ENCODE data around the gene RNU6-9. TPM values are rescaled to one million over a fixed set of nuclear protein-coding genes. Genes with fewer than 3 reads are reported as not detected.

Gene RNU6-9
- total RNA-seq, 4 donors from 2014 or later, result not detected

DNA sequence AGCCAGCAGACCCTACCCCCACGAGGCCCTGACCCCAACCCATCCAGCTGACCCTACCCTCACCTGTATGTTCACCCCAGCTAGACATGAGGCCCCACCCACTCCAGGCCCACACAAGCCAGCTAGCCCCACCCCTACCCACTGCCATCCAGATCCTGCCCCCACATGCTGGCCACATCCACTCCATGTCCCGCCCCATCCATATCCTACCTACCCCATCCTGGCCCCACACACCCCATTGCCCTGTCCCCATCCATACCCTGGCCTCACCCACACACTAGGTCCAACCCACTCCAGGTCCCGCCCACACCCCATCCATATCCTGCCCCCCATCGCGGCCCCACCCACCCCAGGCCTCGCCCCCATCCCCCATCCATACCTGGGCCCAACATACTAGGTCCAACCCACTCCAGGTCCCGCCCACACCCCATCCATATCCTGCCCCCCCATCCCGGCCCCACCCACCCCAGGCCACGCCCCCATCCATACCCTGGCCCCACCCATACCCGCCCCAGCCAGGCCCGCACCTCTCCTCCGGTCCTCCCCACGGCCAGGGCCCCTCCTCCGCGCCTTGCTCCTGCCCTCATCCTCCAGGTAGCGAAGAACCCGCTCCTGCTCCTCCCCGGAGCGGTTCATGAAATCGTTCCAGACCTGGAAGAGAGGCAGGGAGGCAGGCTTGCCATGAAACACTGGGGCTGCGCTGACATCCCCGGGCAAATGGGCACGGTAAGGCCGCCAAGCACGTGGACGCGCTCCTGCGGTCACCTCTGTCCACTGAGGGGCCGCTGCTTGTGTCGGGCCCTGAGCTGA is 7.2 kb downstream of the RNU6-9 start:
- DNase-seq, result no peak
- H3K36me3 ChIP-seq, result peaks cover 0 to 3% of the 10 kb centered on the region in 2 donors
- TF ChIP-seq, protein P1, sequence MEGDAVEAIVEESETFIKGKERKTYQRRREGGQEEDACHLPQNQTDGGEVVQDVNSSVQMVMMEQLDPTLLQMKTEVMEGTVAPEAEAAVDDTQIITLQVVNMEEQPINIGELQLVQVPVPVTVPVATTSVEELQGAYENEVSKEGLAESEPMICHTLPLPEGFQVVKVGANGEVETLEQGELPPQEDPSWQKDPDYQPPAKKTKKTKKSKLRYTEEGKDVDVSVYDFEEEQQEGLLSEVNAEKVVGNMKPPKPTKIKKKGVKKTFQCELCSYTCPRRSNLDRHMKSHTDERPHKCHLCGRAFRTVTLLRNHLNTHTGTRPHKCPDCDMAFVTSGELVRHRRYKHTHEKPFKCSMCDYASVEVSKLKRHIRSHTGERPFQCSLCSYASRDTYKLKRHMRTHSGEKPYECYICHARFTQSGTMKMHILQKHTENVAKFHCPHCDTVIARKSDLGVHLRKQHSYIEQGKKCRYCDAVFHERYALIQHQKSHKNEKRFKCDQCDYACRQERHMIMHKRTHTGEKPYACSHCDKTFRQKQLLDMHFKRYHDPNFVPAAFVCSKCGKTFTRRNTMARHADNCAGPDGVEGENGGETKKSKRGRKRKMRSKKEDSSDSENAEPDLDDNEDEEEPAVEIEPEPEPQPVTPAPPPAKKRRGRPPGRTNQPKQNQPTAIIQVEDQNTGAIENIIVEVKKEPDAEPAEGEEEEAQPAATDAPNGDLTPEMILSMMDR (IDR thresholded peaks at IDR 0.05), result no peak
- TF ChIP-seq POLR2A (IDR thresholded peaks at IDR 0.05), result no peak
- no peak overlapping the region for H3K4me3 ChIP-seq (replicated peaks in 1 of 3)
- no peaks in the 10 kb centered on the region for H3K9me3 ChIP-seq
- H3K27me3 ChIP-seq, result no peaks in the 10 kb centered on the region
- H3K4me1 ChIP-seq, result peaks cover 0 to 15% of the 10 kb centered on the region in 2 donors
- no peak overlapping the region for H3K27ac ChIP-seq
- intact Hi-C loops (cut with DNase I), result no loop called here
- WGBS, 2 donors, result 87 to 93% methylated on average over 15 to 21 of the region's 30 CpGs

DNA sequence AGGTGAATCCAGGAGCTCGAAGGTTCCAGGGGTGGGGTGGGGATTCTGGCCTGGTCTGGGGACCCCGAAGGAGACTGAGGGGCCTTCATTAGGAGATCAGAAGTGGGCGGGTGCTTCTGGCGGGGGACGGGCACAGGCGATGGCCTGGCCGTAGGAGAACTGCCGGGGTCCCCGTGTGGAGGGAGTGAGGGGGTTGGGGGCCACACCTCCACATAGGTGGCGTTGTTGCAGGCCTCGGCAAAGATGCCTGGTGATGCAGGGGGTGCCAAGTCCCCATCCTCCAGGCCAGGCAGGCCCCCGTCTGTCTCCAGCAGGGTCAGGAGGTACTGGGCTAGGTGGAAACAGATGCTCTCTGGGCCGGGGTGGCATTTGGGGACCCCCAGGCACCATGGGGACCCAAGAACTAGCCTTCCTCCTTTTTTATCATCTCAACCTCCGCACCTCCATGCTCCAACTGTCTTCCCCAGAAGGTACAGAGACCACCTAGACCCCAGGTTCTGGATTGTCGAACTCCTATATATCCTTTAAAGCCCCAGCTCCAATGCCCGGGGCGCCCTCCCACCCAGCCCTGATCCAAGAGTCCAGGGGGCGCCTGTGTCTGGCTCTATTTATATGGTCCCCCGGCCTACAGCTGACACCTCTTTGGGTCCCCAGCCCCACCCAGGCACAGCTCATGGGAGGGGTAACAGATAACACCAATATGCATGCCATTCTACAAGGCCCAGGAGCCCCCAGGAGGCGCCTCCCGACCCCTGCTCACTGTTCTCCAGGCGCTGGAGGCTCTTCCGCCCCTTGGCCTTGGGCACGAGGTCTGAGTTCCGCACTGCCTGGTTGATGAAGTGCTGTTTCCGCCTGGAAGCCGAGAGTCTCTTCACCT is 8.2 kb downstream of the RNU6-9 start:
- 92 to 96% methylated on average over 25 to 26 of the region's 27 CpGs for WGBS, 2 donors
- no peaks in the 10 kb centered on the region for H3K27me3 ChIP-seq
- TF ChIP-seq, protein P1 (IDR thresholded peaks at IDR 0.05), result no peak
- TF ChIP-seq POLR2A (IDR thresholded peaks at IDR 0.05), result no peak

DNA sequence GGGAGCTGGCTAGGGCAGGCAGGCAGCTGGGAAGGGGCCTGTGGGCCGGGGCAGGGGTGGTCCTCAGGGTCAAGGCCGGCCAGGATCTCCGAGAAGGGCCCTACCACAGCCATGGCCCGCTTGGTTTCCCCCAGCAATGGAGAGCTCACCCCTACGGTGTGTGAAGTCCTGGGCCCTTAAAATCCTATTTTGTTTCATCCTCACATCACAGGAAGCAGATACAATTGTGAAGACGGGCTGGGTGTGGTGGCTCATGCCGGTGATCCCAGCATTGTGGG is 8.7 kb downstream of the RNU6-9 start:
- intact Hi-C loops (cut with DNase I), result no loop called here
- H3K9me3 ChIP-seq, result no peaks in the 10 kb centered on the region
- H3K27ac ChIP-seq, result no peak overlapping the region
- H3K4me3 ChIP-seq (replicated peaks in 1 of 3), result no peak overlapping the region
- no peak for TF ChIP-seq POLR2A (IDR thresholded peaks at IDR 0.05)
- peaks cover 0 to 15% of the 10 kb centered on the region in 2 donors for H3K4me1 ChIP-seq
- DNase-seq, result no peak
- peaks cover 0 to 3% of the 10 kb centered on the region in 2 donors for H3K36me3 ChIP-seq
- 80 to 92% methylated on average over 4 to 7 of the region's 7 CpGs for WGBS, 2 donors
- no peaks in the 10 kb centered on the region for H3K27me3 ChIP-seq

More for the DNA sequence above, 8.2 kb downstream of the RNU6-9 start:
- H3K4me3 ChIP-seq (replicated peaks in 1 of 3), result no peak overlapping the region
- no peaks in the 10 kb centered on the region for H3K9me3 ChIP-seq
- H3K27ac ChIP-seq, result no peak overlapping the region
- H3K36me3 ChIP-seq, result peaks cover 0 to 3% of the 10 kb centered on the region in 2 donors
- intact Hi-C loops (cut with DNase I), result no loop called here
- H3K4me1 ChIP-seq, result peaks cover 0 to 15% of the 10 kb centered on the region in 2 donors
- DNase-seq, result no peak

DNA sequence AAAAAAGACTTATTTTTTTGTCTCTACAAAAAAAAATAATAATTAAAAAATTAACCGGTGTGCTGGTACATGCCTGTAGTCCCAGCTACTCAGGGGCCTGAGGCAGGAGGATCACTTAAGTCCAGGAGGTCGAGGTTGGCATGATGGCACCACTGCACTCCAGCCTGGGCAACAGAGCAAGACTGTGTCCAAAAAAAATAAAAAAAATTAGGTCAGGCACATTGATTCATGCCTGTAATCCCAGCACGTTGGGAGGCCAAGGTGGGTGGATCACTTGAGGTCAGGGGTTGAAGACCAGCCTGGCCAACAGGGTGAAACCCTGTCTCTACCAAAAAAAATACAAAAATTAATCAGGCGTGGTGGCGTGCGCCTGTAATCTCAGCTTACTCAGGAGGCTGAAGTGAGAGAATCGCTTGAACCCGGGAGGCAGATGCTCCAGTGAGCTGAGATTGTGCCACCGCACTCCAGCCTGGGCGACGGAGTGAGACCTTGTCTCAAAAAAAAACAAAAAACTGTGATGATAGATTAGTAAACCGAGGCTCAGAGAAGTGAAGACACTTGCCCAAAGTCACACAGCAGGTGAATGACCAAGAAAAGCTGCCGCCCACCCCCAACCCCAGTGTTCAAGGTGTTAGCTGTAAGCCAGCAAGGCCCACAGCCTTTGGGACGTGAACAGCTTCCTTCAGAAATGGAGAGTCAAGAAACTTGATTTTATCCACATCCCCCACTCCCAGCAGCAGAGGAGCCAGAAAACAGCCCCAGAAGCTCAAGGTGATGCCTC is 9.4 kb downstream of the RNU6-9 start:
- intact Hi-C loops (cut with DNase I), result no loop called here

More for the DNA sequence above, 9.4 kb downstream of the RNU6-9 start:
- Histone ChIP-seq H3K9me3 (no peaks in the 10 kb centered on the region), H3K27me3 (no peaks in the 10 kb centered on the region), H3K4me1 (peaks cover 0 to 15% of the 10 kb centered on the region in 2 donors), H3K27ac (no peak overlapping the region), H3K36me3 (peaks cover 0 to 3% of the 10 kb centered on the region in 2 donors), H3K4me3 (replicated peaks in 1 of 3) (no peak overlapping the region)
- DNase-seq, result peak; percentile 38 to 54
- 70 to 75% methylated on average over 14 of the region's 14 CpGs for WGBS, 2 donors
- TF ChIP-seq, protein P1 (IDR thresholded peaks at IDR 0.05), result no peak
- no peak for TF ChIP-seq POLR2A (IDR thresholded peaks at IDR 0.05)
